PFSK-1 (cell line): ENCODE measurements around the gene ATP13A2.

Experiments
- FOXP2 ChIP-seq: optimal IDR thresholded peaks from 2 replicates; pipeline ENCODE3; 2011; ENCODE audit warnings: borderline replicate concordance, control low read depth, inconsistent platforms; ENCODE audit not compliant: insufficient read depth; ENCODE audit errors: extremely low read length, extremely low read depth
- POLR2AphosphoS5 ChIP-seq: IDR thresholded peaks from 2 replicates; pipeline ENCODE4 v1.6.1; 2012; ENCODE audit warnings: low read depth, mild to moderate bottlenecking, control low read depth, low read length, moderate library complexity
- SIN3A ChIP-seq: IDR thresholded peaks from 2 replicates; pipeline ENCODE4 v1.6.1; 2012; ENCODE audit warnings: mild to moderate bottlenecking, low read length, moderate library complexity, borderline replicate concordance; ENCODE audit not compliant: insufficient read depth
- TAF1 ChIP-seq: IDR thresholded peaks from 2 replicates; pipeline ENCODE4 v1.6.1; 2012; ENCODE audit warnings: low read length, control low read depth, borderline replicate concordance; ENCODE audit not compliant: insufficient read depth
- TF ChIP-seq, protein P1 (sequence below), 2 experiments: IDR thresholded peaks; 2 replicates each; pipeline versions ENCODE4 v1.6.1 to v1.8.0; 2011 to 2012; ENCODE audit warnings: low read depth in 2 of 2, low read length in 2 of 2, control low read depth in 1 of 2, inconsistent platforms in 1 of 2, mild to moderate bottlenecking in 1 of 2, moderate library complexity in 1 of 2; ENCODE audit not compliant: insufficient read depth in 1 of 2

Gene ATP13A2

DNA sequence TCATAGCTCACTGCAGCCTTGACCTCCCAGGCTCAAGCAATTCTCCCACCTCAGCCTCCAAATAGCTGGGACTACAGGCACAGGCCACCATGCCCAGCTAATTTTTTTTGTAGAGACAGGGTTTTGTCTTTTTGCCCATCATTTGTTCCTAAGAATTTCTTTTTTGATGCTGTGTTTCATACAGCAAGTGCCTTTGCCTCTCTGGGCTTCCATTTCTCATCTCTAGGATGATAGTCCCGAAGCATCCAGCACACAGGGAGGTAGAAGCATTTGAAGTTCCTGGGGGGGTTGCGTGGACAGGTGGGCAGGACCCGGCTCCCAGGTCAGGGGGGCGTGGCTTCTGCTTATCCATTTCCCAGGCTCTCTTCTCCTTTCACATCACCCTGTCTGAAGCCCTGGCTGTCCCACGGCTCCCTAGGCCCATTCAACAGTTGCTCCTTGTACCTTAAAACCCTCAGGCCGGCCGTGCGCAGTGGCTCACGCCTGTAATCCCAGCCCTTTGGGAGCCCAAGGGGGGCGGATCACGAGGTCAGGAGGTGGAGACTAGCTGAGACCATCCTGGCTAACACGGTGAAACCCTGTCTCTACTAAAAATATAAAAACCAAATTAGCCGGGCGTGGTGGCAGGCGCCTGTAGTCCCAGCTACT lies 3.4 kb downstream of the ATP13A2 start:
- TF ChIP-seq POLR2AphosphoS5 (no peak), FOXP2 (no peak), SIN3A (no peak), TAF1 (no peak)
- TF ChIP-seq, protein P1, sequence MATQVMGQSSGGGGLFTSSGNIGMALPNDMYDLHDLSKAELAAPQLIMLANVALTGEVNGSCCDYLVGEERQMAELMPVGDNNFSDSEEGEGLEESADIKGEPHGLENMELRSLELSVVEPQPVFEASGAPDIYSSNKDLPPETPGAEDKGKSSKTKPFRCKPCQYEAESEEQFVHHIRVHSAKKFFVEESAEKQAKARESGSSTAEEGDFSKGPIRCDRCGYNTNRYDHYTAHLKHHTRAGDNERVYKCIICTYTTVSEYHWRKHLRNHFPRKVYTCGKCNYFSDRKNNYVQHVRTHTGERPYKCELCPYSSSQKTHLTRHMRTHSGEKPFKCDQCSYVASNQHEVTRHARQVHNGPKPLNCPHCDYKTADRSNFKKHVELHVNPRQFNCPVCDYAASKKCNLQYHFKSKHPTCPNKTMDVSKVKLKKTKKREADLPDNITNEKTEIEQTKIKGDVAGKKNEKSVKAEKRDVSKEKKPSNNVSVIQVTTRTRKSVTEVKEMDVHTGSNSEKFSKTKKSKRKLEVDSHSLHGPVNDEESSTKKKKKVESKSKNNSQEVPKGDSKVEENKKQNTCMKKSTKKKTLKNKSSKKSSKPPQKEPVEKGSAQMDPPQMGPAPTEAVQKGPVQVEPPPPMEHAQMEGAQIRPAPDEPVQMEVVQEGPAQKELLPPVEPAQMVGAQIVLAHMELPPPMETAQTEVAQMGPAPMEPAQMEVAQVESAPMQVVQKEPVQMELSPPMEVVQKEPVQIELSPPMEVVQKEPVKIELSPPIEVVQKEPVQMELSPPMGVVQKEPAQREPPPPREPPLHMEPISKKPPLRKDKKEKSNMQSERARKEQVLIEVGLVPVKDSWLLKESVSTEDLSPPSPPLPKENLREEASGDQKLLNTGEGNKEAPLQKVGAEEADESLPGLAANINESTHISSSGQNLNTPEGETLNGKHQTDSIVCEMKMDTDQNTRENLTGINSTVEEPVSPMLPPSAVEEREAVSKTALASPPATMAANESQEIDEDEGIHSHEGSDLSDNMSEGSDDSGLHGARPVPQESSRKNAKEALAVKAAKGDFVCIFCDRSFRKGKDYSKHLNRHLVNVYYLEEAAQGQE (IDR thresholded peaks at IDR 0.05; ENCODE audit: insufficient read depth in 1 of 2, low read depth in 2 of 2, low read length in 2 of 2), result no peak

GRCh38 chr1:17007121-17007520 lies 4.6 kb downstream of the ATP13A2 start:
- TF ChIP-seq POLR2AphosphoS5 (no peak), FOXP2 (no peak), SIN3A (no peak), TAF1 (no peak)
- TF ChIP-seq, protein P1 (IDR thresholded peaks at IDR 0.05; ENCODE audit: insufficient read depth in 1 of 2, low read depth in 2 of 2, low read length in 2 of 2), result no peak

GRCh38 chr1:17005365-17005740 lies 6.4 kb downstream of the ATP13A2 start:
- TF ChIP-seq, protein P1 (IDR thresholded peaks at IDR 0.05; ENCODE audit: insufficient read depth in 1 of 2, low read depth in 2 of 2, low read length in 2 of 2), result no peak
- TF ChIP-seq POLR2AphosphoS5 (no peak), SIN3A (no peak), FOXP2 (no peak), TAF1 (no peak)

- TF ChIP-seq SIN3A (no peak), TAF1 (no peak), POLR2AphosphoS5 (no peak), FOXP2 (no peak)
- TF ChIP-seq, protein P1 (IDR thresholded peaks at IDR 0.05; ENCODE audit: insufficient read depth in 1 of 2, low read depth in 2 of 2, low read length in 2 of 2), result no peak
Observed at GRCh38 chr1:17004466-17005364, 7.0 kb downstream of the ATP13A2 start.

DNA sequence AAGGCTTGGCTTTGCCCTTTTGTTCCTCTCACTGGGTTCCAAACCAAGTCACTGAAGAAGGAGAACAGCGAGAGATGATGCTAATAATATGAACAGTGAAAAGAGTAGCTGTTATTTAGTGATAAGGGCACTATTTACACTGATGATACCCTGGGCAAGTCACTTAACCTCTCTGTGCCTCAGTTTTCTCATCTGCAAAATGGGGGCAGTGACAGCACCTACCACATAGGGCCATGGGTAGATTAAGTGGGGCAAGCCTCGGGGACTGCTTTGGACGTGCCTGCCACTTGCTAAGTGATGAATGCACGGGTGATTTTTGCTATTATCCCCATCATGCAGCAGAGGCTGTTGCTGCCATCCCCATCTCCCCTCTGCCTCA lies 9.2 kb downstream of the ATP13A2 start:
- TF ChIP-seq, protein P1 (IDR thresholded peaks at IDR 0.05; ENCODE audit: insufficient read depth in 1 of 2, low read depth in 2 of 2, low read length in 2 of 2), result no peak
